ENCODE results near the gene AGK. TPM values are rescaled to one million over a fixed set of nuclear protein-coding genes. Genes with fewer than 3 reads are reported as not detected.
"Not testable (repeated sequence)": the region's sequence is repeated elsewhere in the genome, so short reads cannot be mapped to it uniquely, and the experiment has no call there.

The AGK gene
- total RNA-seq, 1 donor from 2014 or later, result 25.6 TPM

DNA sequence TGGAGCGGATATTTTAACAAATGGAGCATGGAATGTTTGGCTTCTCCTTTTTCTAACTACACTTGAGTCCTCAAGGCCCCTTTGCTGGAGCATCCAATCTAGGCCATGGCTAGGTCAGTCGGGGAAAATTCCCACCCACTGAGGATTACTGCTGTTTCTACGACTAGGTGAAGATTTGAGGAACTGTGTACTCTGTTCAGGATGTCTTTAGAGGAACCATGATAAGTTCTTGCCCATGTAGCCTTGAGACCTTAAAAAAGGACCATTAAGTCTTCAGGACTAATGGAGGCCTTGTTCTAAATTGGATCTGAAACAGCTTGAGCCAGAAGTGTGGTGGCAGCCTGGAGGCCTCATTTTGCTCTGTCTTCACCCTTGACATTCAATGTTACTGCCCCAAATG, 6.2 kb downstream of the AGK start:
- H3K36me3 Mint-ChIP-seq (ENCODE audit: insufficient read depth), result peaks cover 35% of the 10 kb centered on the region
- TF ChIP-seq, protein P1, sequence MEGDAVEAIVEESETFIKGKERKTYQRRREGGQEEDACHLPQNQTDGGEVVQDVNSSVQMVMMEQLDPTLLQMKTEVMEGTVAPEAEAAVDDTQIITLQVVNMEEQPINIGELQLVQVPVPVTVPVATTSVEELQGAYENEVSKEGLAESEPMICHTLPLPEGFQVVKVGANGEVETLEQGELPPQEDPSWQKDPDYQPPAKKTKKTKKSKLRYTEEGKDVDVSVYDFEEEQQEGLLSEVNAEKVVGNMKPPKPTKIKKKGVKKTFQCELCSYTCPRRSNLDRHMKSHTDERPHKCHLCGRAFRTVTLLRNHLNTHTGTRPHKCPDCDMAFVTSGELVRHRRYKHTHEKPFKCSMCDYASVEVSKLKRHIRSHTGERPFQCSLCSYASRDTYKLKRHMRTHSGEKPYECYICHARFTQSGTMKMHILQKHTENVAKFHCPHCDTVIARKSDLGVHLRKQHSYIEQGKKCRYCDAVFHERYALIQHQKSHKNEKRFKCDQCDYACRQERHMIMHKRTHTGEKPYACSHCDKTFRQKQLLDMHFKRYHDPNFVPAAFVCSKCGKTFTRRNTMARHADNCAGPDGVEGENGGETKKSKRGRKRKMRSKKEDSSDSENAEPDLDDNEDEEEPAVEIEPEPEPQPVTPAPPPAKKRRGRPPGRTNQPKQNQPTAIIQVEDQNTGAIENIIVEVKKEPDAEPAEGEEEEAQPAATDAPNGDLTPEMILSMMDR (IDR thresholded peaks at IDR 0.05; ENCODE audit: unreplicated experiment), result no peak

DNA sequence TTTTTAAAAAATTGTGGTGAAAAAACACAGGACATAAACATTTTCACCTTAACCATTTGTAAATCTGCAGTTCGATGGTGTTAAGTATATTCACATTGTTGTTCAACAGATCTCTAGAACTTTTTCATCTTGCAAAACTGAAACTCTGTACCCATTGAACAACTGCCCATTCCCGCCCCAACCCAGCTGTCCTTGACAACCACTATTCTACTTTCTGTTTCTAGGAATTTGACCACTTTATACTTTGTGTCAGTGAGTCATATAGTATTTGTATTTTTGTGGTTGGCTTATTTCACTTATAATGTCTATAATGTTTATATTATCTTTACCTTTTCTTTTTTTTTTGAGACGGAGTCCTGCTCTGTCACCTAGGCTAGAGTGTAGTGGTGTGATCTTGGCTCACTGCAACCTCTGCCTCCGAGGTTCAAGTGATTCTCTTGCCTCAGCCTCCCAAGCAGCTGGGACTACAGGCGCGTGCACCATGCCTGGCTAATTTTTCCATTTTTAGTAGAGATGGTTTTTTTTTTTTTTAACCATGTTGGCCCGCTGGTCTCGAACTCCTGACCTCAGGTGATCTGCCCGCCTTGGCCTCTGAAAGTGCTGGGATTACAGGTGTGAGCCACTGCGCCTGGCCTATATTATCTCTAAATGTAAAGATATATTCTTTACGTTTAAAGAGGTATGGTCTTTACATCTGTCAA, 6.8 kb downstream of the AGK start:
- H3K9me3 Mint-ChIP-seq (ENCODE audit: low read depth); H3K4me1 Mint-ChIP-seq (ENCODE audit: low read depth); DNase-seq (ENCODE audit: low spot score, unreplicated experiment); H3K27ac Mint-ChIP-seq; H3K4me3 Mint-ChIP-seq (ENCODE audit: low read depth); H3K27me3 Mint-ChIP-seq: not testable (repeated sequence)
- peaks cover 35% of the 10 kb centered on the region for H3K36me3 Mint-ChIP-seq (ENCODE audit: insufficient read depth)

More for the DNA sequence above, 6.2 kb downstream of the AGK start:
- no peak overlapping the region for H3K27ac Mint-ChIP-seq
- peaks cover 8% of the 10 kb centered on the region for H3K9me3 Mint-ChIP-seq (ENCODE audit: low read depth)
- no peak for DNase-seq (ENCODE audit: low spot score, unreplicated experiment)
- no peaks in the 10 kb centered on the region for H3K4me1 Mint-ChIP-seq (ENCODE audit: low read depth)
- no peaks in the 10 kb centered on the region for H3K27me3 Mint-ChIP-seq
- H3K4me3 Mint-ChIP-seq (ENCODE audit: low read depth), result no peak overlapping the region

DNA sequence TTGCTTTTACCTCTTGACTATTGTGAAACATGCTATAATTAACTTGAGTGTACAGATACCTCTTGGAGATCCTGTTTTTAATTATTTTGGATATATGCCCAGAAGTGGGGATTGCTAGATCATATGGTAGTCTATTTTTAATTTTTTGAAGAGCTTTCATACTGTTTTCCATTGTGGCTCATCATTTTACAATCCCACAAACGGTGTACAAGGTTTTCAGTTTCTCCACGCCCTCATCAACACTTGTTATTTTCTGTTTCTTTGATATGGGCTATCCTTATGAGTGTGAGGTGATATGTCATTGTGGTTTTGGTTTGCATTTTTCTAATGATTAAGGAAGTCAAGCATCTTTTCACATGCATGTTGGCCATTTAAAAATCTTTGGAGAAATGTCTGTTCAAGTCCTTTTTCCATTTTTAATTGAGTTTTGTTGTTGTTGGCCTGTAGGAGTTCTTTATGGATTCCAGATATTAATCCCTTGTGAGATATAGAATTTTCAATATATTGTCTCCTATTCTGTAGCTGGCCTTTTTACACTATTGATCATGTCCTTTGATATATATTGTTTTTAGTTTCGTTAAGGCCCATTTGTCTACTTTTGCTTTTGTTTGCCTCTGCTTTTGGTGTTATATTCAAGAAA, 7.5 kb downstream of the AGK start:
- H3K4me3 Mint-ChIP-seq (ENCODE audit: low read depth), result no peak overlapping the region
- H3K36me3 Mint-ChIP-seq (ENCODE audit: insufficient read depth), result peaks cover 36% of the 10 kb centered on the region
- H3K27ac Mint-ChIP-seq, result no peak overlapping the region
- no peaks in the 10 kb centered on the region for H3K27me3 Mint-ChIP-seq
- no peak for DNase-seq (ENCODE audit: low spot score, unreplicated experiment)
- TF ChIP-seq, protein P1 (IDR thresholded peaks at IDR 0.05; ENCODE audit: unreplicated experiment), result no peak
- peaks cover 8% of the 10 kb centered on the region for H3K9me3 Mint-ChIP-seq (ENCODE audit: low read depth)
- no peaks in the 10 kb centered on the region for H3K4me1 Mint-ChIP-seq (ENCODE audit: low read depth)

DNA sequence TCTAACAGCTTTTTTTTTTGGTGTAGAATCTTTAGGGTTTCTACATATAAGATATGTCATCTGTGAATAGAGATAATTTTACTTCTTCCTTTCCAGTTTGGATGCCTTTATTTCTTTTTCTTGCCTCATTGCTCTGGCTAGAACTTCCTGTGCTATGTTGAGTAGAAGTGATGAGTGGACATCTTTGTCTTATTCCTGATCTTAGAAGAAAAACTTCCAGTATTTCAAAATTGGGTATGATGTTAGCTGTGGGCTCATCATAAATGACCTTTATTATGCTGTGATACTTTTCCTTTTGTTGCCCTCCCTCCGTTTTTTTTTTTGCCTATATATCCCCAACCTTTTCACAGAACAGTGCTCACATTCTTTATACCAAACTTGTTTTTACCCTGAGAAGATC, 8.8 kb downstream of the AGK start:
- TF ChIP-seq, protein P1 (IDR thresholded peaks at IDR 0.05; ENCODE audit: unreplicated experiment), result no peak
- H3K27me3 Mint-ChIP-seq, result no peaks in the 10 kb centered on the region
- H3K4me1 Mint-ChIP-seq (ENCODE audit: low read depth), result no peaks in the 10 kb centered on the region
- H3K27ac Mint-ChIP-seq, result no peak overlapping the region
- peaks cover 8% of the 10 kb centered on the region for H3K9me3 Mint-ChIP-seq (ENCODE audit: low read depth)
- H3K4me3 Mint-ChIP-seq (ENCODE audit: low read depth), result no peak overlapping the region
- H3K36me3 Mint-ChIP-seq (ENCODE audit: insufficient read depth), result peaks cover 36% of the 10 kb centered on the region
- DNase-seq (ENCODE audit: low spot score, unreplicated experiment), result no peak

DNA sequence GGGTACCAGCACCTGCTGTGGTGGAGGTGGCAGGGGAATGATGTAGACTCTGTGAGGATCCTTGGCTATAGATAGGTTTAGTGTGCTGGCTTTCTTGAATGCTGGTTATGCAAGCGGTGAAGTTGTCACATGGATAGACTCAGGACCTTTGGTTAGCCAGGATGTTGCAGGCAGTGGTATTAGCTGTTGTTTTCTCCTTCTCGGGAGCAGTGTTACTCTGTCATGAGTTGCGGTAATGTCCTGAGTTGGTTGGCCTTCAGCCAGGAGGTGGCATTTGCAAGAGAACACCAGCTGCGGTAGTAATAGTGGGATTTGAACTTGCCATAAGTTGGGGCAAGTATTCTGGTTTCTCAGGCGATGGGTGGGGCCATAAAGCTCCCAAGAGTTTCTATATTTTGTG, 10.8 kb downstream of the AGK start:
- Mint-ChIP-seq H3K36me3 (ENCODE audit: insufficient read depth) (peaks cover 35% of the 10 kb centered on the region), H3K4me1 (ENCODE audit: low read depth) (no peaks in the 10 kb centered on the region), H3K9me3 (ENCODE audit: low read depth) (peaks cover 8% of the 10 kb centered on the region), H3K4me3 (ENCODE audit: low read depth) (no peak overlapping the region), H3K27ac (no peak overlapping the region), H3K27me3 (no peaks in the 10 kb centered on the region)
- TF ChIP-seq, protein P1 (IDR thresholded peaks at IDR 0.05; ENCODE audit: unreplicated experiment), result no peak
- DNase-seq (ENCODE audit: low spot score, unreplicated experiment), result no peak

DNA sequence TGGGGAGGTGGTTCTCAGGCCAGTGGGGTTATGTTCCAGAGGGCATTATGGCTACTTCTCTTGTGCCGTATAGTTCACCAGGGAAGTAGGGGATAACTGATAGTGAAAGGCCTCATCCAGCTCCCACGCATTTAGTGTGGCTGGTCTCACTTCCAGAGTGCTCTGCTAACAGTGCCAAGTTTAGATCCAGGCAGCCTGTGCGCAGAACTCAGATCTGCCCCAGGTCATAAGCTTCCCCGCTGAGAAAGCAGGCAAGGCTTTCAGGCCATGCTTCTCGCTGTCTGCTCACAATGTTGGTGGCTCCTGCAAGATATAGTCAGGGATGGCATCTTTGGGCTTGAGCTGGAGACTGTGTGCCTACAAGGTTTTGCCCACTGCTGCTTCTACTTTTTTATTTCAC, 11.3 kb downstream of the AGK start:
- H3K36me3 Mint-ChIP-seq (ENCODE audit: insufficient read depth), result peaks cover 33% of the 10 kb centered on the region
- H3K27ac Mint-ChIP-seq, result no peak overlapping the region
- H3K9me3 Mint-ChIP-seq (ENCODE audit: low read depth), result peaks cover 8% of the 10 kb centered on the region
- H3K4me1 Mint-ChIP-seq (ENCODE audit: low read depth), result no peaks in the 10 kb centered on the region
- no peak overlapping the region for H3K4me3 Mint-ChIP-seq (ENCODE audit: low read depth)
- TF ChIP-seq, protein P1 (IDR thresholded peaks at IDR 0.05; ENCODE audit: unreplicated experiment), result no peak
- no peak for DNase-seq (ENCODE audit: low spot score, unreplicated experiment)
- no peaks in the 10 kb centered on the region for H3K27me3 Mint-ChIP-seq

Measured in progenitor cell of endocrine pancreas (in vitro differentiated cells).